Measurements from ENCODE around the gene CPNE5. TPM values are rescaled to one million over a fixed set of nuclear protein-coding genes. Genes with fewer than 3 reads are reported as not detected.

CPNE5 gene
- total and polyA plus RNA-seq, 9 of the 15 experiments (the other 6 are each of a cell fraction or from before 2014, with no cell fraction given) = 0.14 to 1.0 (median 0.46) TPM; not detected in 2

GRCh38 chr6:36820700-36821580 lies 18.3 kb downstream of the CPNE5 start (continued):
- peak; percentile 90 for TF ChIP-seq MITF (IDR thresholded peaks at IDR 0.05)
- TF ChIP-seq ZNF3 (CRISPR knock-in tag; IDR thresholded peaks at IDR 0.05) = no peak
- no peak for TF ChIP-seq IRF2 (CRISPR knock-in tag; IDR thresholded peaks at IDR 0.05)
- TF ChIP-seq PRMT5 (CRISPR knock-in tag; IDR thresholded peaks at IDR 0.05) = no peak
- TF ChIP-seq ATF6 (CRISPR knock-in tag; IDR thresholded peaks at IDR 0.05) = no peak
- TF ChIP-seq E2F5 (CRISPR knock-in tag; IDR thresholded peaks at IDR 0.05) = no peak
- no peak for TF ChIP-seq PHB (CRISPR knock-in tag; IDR thresholded peaks at IDR 0.05)
- no peak for TF ChIP-seq DIDO1 (tag; IDR thresholded peaks at IDR 0.05; ENCODE audit: low read depth)
- no peak for TF ChIP-seq ZKSCAN3 (CRISPR knock-in tag; IDR thresholded peaks at IDR 0.05)
- no peak for TF ChIP-seq BCLAF1 (IDR thresholded peaks at IDR 0.05; ENCODE audit: borderline replicate concordance in 1 of 2, control insufficient read depth in 1 of 2, low read depth in 2 of 2, low read length in 1 of 2)
- no peak for TF ChIP-seq ZNF232 (CRISPR knock-in tag; IDR thresholded peaks at IDR 0.05)
- no peak for TF ChIP-seq SP2 (IDR thresholded peaks at IDR 0.05; ENCODE audit: extremely low read depth, low read depth, low read length, poor library complexity, severe bottlenecking)
- no peak for TF ChIP-seq PHF20 (IDR thresholded peaks at IDR 0.05; ENCODE audit: partially characterized antibody)
- no peak for TF ChIP-seq HMGXB4 (CRISPR knock-in tag; IDR thresholded peaks at IDR 0.05)
- TF ChIP-seq ATF4 (CRISPR knock-in tag; IDR thresholded peaks at IDR 0.05) = no peak
- TF ChIP-seq ZNF274 (IDR thresholded peaks at IDR 0.05; ENCODE audit: borderline replicate concordance, low read depth, low read length) = no peak
